Mesothelial cell of epicardium (in vitro differentiated cells): ENCODE results near the gene CUX1. TPM values are rescaled to one million over a fixed set of nuclear protein-coding genes. Genes with fewer than 3 reads are reported as not detected.

ENCODE experiments used
- DNase-seq, 2 experiments: peaks; one replicate each; pipeline ENCODE4 v3.0.0; 2021; ENCODE audit warnings: low spot score in 2 of 2; ENCODE audit not compliant: unreplicated experiment in 2 of 2
- H3K27ac Mint-ChIP-seq: 2 replicates; pipeline ENCODE4 v1.8.0; 2021; ENCODE audit warnings: mixed read lengths
- H3K27me3 Mint-ChIP-seq: 2 replicates; pipeline ENCODE4 v1.8.0; 2021; ENCODE audit warnings: low read depth, mixed read lengths
- H3K36me3 Mint-ChIP-seq: 2 replicates; pipeline ENCODE4 v1.8.0; 2021; ENCODE audit warnings: mixed read lengths
- H3K4me1 Mint-ChIP-seq: 2 replicates; pipeline ENCODE4 v1.8.0; 2021; ENCODE audit warnings: mixed read lengths
- H3K4me3 Mint-ChIP-seq: 2 replicates; pipeline ENCODE4 v1.8.0; 2021; ENCODE audit warnings: mild to moderate bottlenecking, moderate library complexity, mixed read lengths
- H3K9me3 Mint-ChIP-seq: 2 replicates; pipeline ENCODE4 v1.8.0; 2021; ENCODE audit warnings: mixed read lengths
- total RNA-seq: library from RNA; stranded (reverse); gene quantifications from 3 replicates; pipeline ENCODE4 v1.2.1, GENCODE V29; 2021
- TF ChIP-seq, protein P1 (sequence below): fragments of 200-600 bp; sonication (generic); IDR thresholded peaks from one replicate; pipeline ENCODE4 v1.5.0; 2021; ENCODE audit warnings: antibody characterized with exemption; ENCODE audit not compliant: unreplicated experiment

CUX1 gene
- total RNA-seq, 1 donor from 2014 or later, result 158 TPM

- DNase-seq, result no peak
- peaks cover 2% of the 10 kb centered on the region for H3K36me3 Mint-ChIP-seq
- H3K4me3 Mint-ChIP-seq, result no peak overlapping the region
These were observed 484.6 kb downstream of the CUX1 start for GRCh38 chr7:102302025-102302424.

DNA sequence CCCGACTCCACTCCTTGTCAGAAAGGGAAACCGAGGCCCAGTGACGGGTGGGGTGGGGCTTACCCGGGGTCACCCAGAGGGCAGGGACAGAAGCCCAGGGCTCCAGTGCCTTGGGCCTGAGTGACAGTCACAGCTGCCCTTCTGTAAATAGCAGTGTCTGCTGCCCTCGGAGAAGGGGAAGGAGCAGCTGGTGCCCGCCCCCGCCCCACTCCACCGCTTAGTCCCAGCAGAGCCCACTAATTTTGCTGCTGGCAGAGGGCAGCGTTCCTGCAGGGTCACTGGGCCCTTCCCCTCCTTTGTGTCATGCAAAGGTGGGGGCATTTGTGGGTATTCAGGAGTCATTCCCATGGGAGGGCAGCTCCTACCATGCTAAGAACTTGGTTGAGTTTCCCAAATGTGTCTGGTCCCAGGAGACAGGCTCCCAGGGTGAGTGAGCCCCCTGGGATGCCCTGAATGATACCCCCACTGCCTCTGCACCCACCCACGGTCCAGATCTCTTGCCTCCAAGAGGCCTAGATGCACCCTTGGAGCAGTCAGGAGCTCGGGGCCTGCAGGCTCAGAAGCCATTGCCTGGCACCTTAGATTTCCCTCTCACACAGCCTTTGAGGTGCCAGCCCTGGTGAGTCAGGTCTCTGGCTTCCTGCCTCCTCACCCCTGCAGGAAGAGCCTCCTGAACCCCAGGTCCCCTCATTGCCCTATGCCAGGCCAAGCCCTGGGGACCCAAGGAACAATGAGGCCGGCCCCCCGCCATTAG is 486.4 kb downstream of the CUX1 start:
- no peaks in the 10 kb centered on the region for H3K4me1 Mint-ChIP-seq
- no peak for DNase-seq
- TF ChIP-seq, protein P1, sequence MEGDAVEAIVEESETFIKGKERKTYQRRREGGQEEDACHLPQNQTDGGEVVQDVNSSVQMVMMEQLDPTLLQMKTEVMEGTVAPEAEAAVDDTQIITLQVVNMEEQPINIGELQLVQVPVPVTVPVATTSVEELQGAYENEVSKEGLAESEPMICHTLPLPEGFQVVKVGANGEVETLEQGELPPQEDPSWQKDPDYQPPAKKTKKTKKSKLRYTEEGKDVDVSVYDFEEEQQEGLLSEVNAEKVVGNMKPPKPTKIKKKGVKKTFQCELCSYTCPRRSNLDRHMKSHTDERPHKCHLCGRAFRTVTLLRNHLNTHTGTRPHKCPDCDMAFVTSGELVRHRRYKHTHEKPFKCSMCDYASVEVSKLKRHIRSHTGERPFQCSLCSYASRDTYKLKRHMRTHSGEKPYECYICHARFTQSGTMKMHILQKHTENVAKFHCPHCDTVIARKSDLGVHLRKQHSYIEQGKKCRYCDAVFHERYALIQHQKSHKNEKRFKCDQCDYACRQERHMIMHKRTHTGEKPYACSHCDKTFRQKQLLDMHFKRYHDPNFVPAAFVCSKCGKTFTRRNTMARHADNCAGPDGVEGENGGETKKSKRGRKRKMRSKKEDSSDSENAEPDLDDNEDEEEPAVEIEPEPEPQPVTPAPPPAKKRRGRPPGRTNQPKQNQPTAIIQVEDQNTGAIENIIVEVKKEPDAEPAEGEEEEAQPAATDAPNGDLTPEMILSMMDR, result no peak
- H3K27me3 Mint-ChIP-seq, result peaks cover 4% of the 10 kb centered on the region
- H3K36me3 Mint-ChIP-seq, result peaks cover 2% of the 10 kb centered on the region
- H3K4me3 Mint-ChIP-seq, result no peak overlapping the region
- H3K9me3 Mint-ChIP-seq, result no peaks in the 10 kb centered on the region
- H3K27ac Mint-ChIP-seq, result no peak overlapping the region

More at GRCh38 chr7:102302025-102302424, 484.6 kb downstream of the CUX1 start:
- TF ChIP-seq, protein P1, result no peak
- Mint-ChIP-seq H3K27ac (no peak overlapping the region), H3K27me3 (peaks cover 4% of the 10 kb centered on the region), H3K4me1 (no peaks in the 10 kb centered on the region), H3K9me3 (no peaks in the 10 kb centered on the region)

GRCh38 chr7:102304668-102305067 is 487.2 kb downstream of the CUX1 start:
- Mint-ChIP-seq H3K27me3 (peaks cover 3% of the 10 kb centered on the region), H3K36me3 (peaks cover 2% of the 10 kb centered on the region), H3K4me3 (no peak overlapping the region), H3K4me1 (no peaks in the 10 kb centered on the region), H3K9me3 (no peaks in the 10 kb centered on the region), H3K27ac (no peak overlapping the region)
- no peak for DNase-seq
- TF ChIP-seq, protein P1, result no peak

- Mint-ChIP-seq H3K4me1 (no peaks in the 10 kb centered on the region), H3K36me3 (peaks cover 3% of the 10 kb centered on the region), H3K4me3 (no peak overlapping the region), H3K9me3 (no peaks in the 10 kb centered on the region), H3K27ac (no peak overlapping the region), H3K27me3 (peaks cover 3% of the 10 kb centered on the region)
- TF ChIP-seq, protein P1, result no peak
- DNase-seq, result no peak
These were observed 488.2 kb downstream of the CUX1 start for GRCh38 chr7:102305414-102306268.

DNA sequence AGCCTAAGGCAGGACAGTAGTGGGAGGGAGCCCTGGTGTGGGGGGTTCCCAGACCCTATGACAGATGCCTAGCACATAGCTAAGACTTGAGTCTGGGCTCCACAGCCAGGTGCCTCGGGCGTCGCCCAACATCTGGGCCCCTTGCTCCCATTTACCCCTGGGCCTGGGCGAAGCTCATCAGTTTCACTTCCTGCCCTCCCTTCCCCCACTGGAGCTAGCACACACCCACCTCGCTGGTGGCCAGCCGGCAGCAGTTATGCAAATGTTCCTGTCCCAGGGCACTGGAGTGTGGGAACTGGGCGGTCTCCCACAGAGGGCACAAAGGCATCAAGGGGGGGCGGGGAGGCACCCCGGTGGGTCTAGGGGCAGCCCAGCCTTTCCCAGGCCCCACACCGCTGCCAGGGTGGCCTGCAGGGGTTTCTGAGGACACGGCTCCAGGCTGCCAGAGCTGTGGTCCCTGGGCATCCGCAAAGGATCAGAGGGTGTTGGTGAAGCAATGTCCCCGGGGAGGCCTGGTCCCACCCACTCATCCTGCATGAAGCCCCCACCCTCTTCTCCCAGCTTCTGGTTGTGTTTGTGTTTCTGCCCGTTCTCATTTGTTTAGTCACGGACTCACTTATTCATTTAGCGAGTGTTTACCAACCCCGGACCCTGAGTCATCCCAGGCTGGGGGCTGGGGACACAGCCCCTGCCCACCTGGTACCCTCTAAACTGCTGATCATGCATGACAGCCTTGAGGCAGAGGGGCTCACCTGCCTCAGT is 489.7 kb downstream of the CUX1 start:
- TF ChIP-seq, protein P1, result no peak
- no peak overlapping the region for H3K27ac Mint-ChIP-seq
- no peaks in the 10 kb centered on the region for H3K27me3 Mint-ChIP-seq
- no peak overlapping the region for H3K4me3 Mint-ChIP-seq
- H3K36me3 Mint-ChIP-seq, result peaks cover 5% of the 10 kb centered on the region
- DNase-seq, result no peak
- no peaks in the 10 kb centered on the region for H3K9me3 Mint-ChIP-seq
- no peaks in the 10 kb centered on the region for H3K4me1 Mint-ChIP-seq
